Stimulated activated CD4-positive, alpha-beta T cell treated with anti-CD3 and anti-CD28 coated beads, TNF-alpha, amount 100 ng/mL, for 4 hours (primary cell): ENCODE data around the gene EXOC4.

Source experiments
- DNase-seq, 3 experiments: peaks; one replicate each; pipeline ENCODE4 v3.0.0-alpha.2; 2020; ENCODE audit warnings: low read depth in 3 of 3

The EXOC4 gene

DNA sequence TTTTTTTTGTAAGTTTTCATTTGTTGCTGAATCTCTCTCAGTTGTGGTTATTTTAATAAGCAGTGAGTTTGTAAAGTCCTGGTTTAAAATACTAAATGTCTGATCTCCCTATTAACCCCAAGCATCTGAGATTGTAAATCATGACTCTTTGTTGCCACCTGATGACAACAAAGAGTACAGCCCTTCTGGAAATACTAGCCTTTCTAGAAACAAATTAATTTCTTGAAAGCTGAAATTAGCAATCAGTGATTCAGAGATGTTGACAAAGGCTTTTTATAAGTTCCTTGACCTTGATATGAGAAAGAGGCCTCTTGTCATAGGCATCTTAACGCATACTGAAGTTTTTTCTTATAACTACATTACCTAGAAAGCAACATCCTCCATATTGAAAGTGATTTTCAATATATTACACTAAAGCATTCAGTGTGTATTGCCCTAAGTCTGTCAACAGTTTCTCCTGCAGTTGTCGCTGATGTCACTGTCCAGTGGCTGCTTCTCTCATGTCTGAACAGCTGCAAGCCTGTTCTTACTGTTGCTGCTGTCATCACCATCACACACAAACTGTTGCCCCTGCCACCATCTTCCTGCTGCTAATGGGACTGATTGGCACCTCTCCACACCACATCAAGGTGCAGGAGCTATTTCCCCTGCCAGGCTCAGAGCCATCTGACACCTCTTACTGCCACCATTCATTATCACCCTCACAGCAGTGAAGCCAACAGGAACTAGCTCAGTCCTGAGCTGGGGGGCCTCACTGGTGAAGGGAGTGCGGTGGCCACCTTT is 779.1 kb downstream of the EXOC4 start:
- DNase-seq = no peak

- DNase-seq = no peak
These were observed 781.8 kb downstream of the EXOC4 start for GRCh38 chr7:134034652-134035051.

GRCh38 chr7:134037991-134038390 is 785.1 kb downstream of the EXOC4 start:
- no peak for DNase-seq

- DNase-seq = no peak
These were observed 788.1 kb downstream of the EXOC4 start for GRCh38 chr7:134040988-134041387.

- no peak for DNase-seq
These were observed 788.6 kb downstream of the EXOC4 start for GRCh38 chr7:134041477-134041876.

DNA sequence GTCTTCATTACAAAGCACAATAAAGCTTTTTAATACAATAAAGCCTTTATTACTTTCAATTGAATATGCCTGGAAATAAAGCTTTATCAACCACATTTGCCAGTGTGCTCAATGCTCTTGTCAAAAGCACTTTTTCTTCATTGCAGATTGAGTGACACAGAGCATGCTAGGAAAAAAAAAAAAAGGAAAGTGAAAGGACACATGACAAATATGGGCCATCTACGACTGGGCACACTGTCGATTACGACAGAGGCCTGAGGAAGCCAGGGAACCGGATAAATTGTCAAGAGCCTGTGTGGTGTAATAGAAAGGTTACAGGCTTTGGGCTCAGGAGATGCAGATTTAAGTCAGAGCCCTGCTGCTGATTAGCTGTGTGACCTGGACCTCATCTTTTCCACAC is 789.4 kb downstream of the EXOC4 start:
- no peak for DNase-seq

DNA sequence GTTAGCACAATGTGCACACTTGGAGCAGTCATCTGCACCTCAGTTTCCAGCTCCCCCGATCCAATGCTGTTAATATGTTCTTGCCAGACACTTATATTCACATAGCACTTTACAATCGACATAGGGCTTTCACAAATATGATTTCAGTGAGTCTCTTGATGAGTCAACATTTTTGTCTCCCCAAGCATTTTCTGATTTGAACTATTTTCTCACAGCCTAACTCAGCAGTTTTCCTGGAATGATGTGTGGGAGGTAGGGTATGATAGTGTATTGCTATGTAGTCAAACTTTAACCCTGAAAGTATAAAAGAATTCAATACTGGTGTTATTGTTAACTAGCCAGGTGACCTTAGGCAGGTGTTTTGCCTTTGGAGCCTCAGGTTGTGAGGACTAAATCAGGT is 791.8 kb downstream of the EXOC4 start:
- DNase-seq = no peak

DNA sequence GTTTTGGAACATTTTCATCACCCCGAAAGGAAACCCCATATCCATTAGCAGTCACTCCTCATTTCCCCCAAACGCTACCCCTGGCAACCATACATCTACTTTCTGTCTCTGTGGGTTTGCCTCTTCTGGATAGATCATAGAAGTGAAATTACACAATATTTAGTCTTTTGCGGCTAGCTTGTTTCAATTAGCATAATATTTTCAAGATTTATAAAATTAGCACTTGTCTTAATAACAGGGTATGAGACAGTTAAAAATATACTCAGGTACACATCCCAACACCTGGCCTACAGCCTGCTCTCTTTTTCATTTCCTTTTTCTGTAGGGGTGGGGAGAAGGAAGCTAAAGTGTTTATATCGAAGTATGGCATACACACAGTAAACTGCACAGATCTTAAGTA is 792.8 kb downstream of the EXOC4 start:
- no peak for DNase-seq

DNA sequence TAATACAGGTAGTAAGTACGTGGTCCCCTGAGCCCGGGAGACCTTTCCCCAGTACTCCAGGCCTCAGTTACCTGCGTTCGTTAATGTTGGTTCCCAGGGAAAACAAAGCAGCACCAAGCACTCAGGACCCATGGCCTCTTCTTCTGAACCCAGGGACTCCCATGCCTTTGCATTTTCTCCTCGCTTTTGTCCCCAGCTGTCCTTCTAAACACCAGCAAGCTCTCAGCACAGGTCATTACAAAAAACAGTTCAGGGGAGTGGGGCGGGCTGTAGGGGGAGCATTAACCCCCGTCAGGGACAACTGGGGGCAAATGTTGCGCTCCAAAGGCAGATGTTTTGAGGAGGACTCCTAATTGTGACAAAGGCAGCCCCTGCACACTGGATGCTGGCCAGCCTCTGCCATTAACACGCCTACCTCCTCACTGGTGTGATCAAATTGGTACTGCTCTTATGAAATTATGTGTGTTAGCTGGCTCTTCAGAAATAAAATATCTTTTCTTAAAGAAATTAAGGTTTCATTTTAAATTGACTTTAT is 793.8 kb downstream of the EXOC4 start:
- DNase-seq = no peak

- no peak for DNase-seq
These were observed 794.8 kb downstream of the EXOC4 start for GRCh38 chr7:134047675-134048074.

- no peak for DNase-seq
These were observed 795.3 kb downstream of the EXOC4 start for GRCh38 chr7:134048166-134048565.

DNA sequence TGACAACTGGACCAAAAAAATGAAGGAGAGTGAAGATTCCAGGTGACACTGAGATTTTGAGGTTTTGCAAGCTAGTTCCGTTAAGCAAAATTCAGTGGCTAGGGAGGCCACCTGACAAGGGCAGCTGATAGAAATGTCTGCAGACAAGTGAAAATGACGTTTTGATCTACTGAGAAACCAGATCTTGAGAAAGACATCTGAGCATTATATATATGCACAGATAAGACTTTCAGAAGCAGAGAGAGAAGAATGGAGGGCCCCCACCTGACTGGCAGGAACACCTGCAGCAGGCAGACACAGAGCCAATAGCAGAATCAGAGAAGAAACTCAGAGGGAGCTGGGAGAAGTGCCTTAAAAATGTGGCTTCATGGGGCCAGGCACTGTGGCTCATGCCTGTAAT is 798.1 kb downstream of the EXOC4 start:
- DNase-seq = no peak

GRCh38 chr7:134056816-134057215 is 803.9 kb downstream of the EXOC4 start:
- no peak for DNase-seq

- no peak for DNase-seq
These were observed 805.6 kb downstream of the EXOC4 start for GRCh38 chr7:134058521-134058920.

DNA sequence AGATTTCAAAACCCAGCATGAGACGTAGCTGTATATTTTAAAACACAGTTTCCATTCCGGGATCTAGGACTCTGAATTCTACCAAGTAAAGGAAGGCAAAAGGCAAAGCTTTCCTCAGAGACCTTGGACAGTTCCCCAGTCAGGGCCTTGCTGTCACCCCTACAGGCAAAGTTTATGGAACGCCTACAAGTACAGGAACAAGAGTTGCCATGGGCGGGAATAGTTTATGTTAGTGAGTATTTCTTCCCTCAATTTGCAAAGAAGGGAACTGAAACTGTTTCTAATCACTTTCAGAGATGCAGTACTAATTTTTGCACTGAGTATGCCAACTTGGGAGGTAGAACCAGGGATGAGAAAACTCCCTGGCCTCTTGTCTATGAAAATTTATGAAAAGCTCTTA is 806.1 kb downstream of the EXOC4 start:
- DNase-seq = no peak

- no peak for DNase-seq
These were observed 807.0 kb downstream of the EXOC4 start for GRCh38 chr7:134059921-134060320.

DNA sequence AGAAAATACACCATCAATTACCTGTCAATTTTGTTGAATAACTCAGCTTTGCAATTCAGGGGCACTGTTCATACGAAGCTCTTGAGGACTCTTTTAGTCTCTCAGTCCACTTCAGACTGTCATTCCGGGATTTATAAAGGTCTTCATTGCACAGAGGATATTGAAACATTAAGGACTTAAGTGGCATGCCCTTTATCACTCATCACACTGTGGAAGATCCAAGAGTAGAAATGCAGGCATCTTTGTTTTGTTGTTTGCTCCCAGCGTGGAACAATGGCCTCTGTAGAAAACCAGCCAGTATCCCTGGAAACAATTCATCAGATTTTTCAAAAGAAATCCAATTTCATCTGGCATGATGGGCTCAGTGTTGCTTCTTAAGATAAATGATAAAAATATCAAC is 808.0 kb downstream of the EXOC4 start:
- DNase-seq = no peak

DNA sequence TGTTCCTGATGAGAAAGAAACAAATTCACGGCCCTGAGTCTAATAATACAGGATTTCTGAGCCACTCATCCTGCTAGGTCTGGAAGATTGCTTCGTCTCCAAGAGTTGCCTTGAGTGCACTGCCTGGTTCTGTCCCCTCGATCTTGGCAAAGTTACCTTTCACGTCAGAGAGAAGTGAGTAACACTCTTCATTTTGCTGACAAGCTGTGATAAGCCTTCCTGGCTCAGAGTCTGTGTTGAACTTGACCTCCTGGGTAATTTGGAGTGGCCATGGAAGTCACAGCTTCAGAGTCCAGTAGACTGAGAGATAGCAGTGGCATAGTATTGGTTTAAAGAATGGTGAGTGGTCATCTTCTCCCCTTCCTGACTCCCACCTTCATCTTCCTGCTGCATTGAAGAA is 809.6 kb downstream of the EXOC4 start:
- no peak for DNase-seq

- DNase-seq = no peak
These were observed 812.5 kb downstream of the EXOC4 start for GRCh38 chr7:134065415-134065814.

DNA sequence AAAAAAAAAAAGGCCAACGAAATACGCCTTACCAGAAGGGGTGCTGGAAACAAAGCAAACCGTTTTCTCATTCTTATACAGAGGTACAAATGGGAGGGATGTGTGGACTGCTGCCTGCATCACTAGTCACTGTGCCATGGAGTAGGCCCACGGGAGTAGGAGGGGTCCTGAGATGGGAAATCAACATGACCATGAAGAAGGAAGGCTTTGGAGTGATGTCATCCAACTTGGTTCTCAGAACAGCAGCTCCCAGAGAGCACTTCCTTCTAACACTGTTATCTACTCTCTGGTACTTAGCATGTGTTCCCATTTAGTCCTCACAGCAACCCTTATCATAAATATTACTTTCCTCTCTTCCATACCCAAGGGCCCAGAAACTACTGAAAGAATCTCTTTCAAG is 814.3 kb downstream of the EXOC4 start:
- no peak for DNase-seq

GRCh38 chr7:134068670-134069069 is 815.8 kb downstream of the EXOC4 start:
- DNase-seq = no peak

DNA sequence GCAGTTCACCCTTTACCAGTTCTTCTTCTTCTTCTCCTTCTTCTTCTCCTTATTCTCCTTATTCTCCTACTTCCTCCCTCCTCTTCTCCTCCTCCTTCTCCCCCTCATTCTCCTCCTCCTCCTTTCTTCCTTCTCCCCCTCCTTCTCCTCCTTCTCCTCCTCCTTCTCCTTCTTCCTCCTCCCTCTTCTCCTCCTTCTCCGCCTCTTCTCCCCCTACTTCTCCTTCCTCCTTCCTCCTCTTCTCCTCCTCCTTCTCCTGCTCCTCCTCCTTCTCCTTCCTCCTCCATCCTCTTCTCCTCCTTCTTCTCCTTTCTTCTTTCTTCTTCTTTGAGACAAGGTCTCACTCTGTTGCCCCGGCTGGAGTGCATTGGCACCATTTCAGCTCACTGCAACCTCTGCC is 816.3 kb downstream of the EXOC4 start:
- no peak for DNase-seq

- DNase-seq = no peak
These were observed 817.8 kb downstream of the EXOC4 start for GRCh38 chr7:134070673-134071072.
